HepG2 (cell line): ENCODE measurements around the gene MAGEL2. TPM values are rescaled to one million over a fixed set of nuclear protein-coding genes. Genes with fewer than 3 reads are reported as not detected.

Experiments
- E2F1 ChIP-seq: sonication (generic); formaldehyde crosslinking; IDR thresholded peaks from 2 replicates; pipeline ENCODE4 v1.5.0; 2020; ENCODE audit warnings: missing genetic modification reagents
- FOXA1 ChIP-seq, 2 experiments: fragments of 450-650 bp in 1 of 2; sonication (generic) in 1 of 2; formaldehyde crosslinking in 1 of 2; IDR thresholded peaks; 2 replicates each; pipeline versions ENCODE4 v1.4.0 to v1.6.1; 2016 to 2020; ENCODE audit warnings: missing genetic modification reagents in 1 of 2
- GABPB1 ChIP-seq: IDR thresholded peaks from 2 replicates; pipeline ENCODE4 v1.6.1; 2016; ENCODE audit warnings: mild to moderate bottlenecking, missing genetic modification reagents, moderate library complexity, missing compliant biosample characterization
- HDAC2 ChIP-seq: sonication (generic); formaldehyde crosslinking; IDR thresholded peaks from 2 replicates; pipeline ENCODE4 v1.4.0; 2020; ENCODE audit warnings: missing genetic modification reagents
- KDM2A ChIP-seq: sonication (generic); formaldehyde crosslinking; IDR thresholded peaks from 2 replicates; pipeline ENCODE4 v1.4.0; 2020; ENCODE audit warnings: low read depth, missing genetic modification reagents, borderline replicate concordance
- KDM4B ChIP-seq: sonication (generic); formaldehyde crosslinking; IDR thresholded peaks from 2 replicates; pipeline ENCODE4 v1.4.0; 2020; ENCODE audit warnings: missing genetic modification reagents
- MEF2D ChIP-seq: sonication (generic); formaldehyde crosslinking; IDR thresholded peaks from 2 replicates; pipeline ENCODE4 v1.5.1; 2020; ENCODE audit warnings: mild to moderate bottlenecking, missing genetic modification reagents
- RELA ChIP-seq: sonication (generic); formaldehyde crosslinking; IDR thresholded peaks from 2 replicates; pipeline ENCODE4 v1.4.0; 2020; ENCODE audit warnings: missing genetic modification reagents
- REPIN1 ChIP-seq: sonication (generic); formaldehyde crosslinking; IDR thresholded peaks from 2 replicates; pipeline ENCODE4 v1.8.0; 2022; ENCODE audit warnings: missing genetic modification reagents, low read depth, mild to moderate bottlenecking, borderline replicate concordance
- SALL1 ChIP-seq: sonication (generic); formaldehyde crosslinking; IDR thresholded peaks from 2 replicates; pipeline ENCODE4 v1.8.0; 2022; ENCODE audit warnings: mild to moderate bottlenecking, missing genetic modification reagents
- SKI ChIP-seq: fragments of 450-650 bp; IDR thresholded peaks from one replicate; pipeline ENCODE4 v1.6.1; 2018; ENCODE audit warnings: mild to moderate bottlenecking; ENCODE audit not compliant: partially characterized antibody
- SPEN ChIP-seq: sonication (generic); formaldehyde crosslinking; IDR thresholded peaks from 2 replicates; pipeline ENCODE4 v1.5.1; 2020; ENCODE audit warnings: low read depth, mild to moderate bottlenecking, missing genetic modification reagents
- TAF15 ChIP-seq: fragments of 200-400 bp; formaldehyde crosslinking; IDR thresholded peaks from one replicate; pipeline ENCODE4 v1.6.1; 2018; ENCODE audit warnings: mild to moderate bottlenecking, low read depth, low read length; ENCODE audit not compliant: poor library complexity, severe bottlenecking
- TBX2 ChIP-seq: sonication (generic); formaldehyde crosslinking; IDR thresholded peaks from 2 replicates; pipeline ENCODE4 v1.5.0; 2020; ENCODE audit warnings: missing genetic modification reagents, mild to moderate bottlenecking, borderline replicate concordance
- TBX3 ChIP-seq: fragments of 450-650 bp; IDR thresholded peaks from 2 replicates; pipeline ENCODE4 v1.6.1; 2017; ENCODE audit warnings: antibody characterized with exemption, mild to moderate bottlenecking, inconsistent platforms, borderline replicate concordance
- TFE3 ChIP-seq: IDR thresholded peaks from 2 replicates; pipeline ENCODE4 v1.6.1; 2016
- ZBTB25 ChIP-seq: IDR thresholded peaks from 2 replicates; pipeline ENCODE4 v1.6.1; 2018; ENCODE audit warnings: missing genetic modification reagents
- ZFY ChIP-seq: sonication (generic); formaldehyde crosslinking; IDR thresholded peaks from 2 replicates; pipeline ENCODE4 v1.4.0; 2020; ENCODE audit warnings: missing genetic modification reagents
- ZNF513 ChIP-seq: sonication (generic); formaldehyde crosslinking; conservative IDR thresholded peaks from 2 replicates; pipeline ENCODE4 v1.5.0; 2020; ENCODE audit warnings: missing genetic modification reagents
- ZNF614 ChIP-seq: IDR thresholded peaks from 2 replicates; pipeline ENCODE4 v1.6.1; 2018; ENCODE audit warnings: missing biosample characterization, missing genetic modification reagents, inconsistent platforms, borderline replicate concordance
- ZNF772 ChIP-seq: sonication (generic); formaldehyde crosslinking; IDR thresholded peaks from 2 replicates; pipeline ENCODE4 v1.5.0; 2020; ENCODE audit warnings: mild to moderate bottlenecking, missing genetic modification reagents
- ZSCAN9 ChIP-seq: IDR thresholded peaks from 2 replicates; pipeline ENCODE4 v1.6.1; 2016; ENCODE audit warnings: borderline replicate concordance
- polyA plus RNA-seq, 8 experiments: library from polyadenylated mRNA; depleted of rRNA in 3 of 8; stranded (reverse) in 7 of 8; unstranded in 1 of 8; fragments of >200 nt; fragmentation: Illumina TruSeq in 4 of 8; extraction: Trizol in 4 of 8; gene quantifications; 2 replicates each; pipeline versions ENCODE4 v1.2.1 to v1.2.3, GENCODE V29; 2011 to 2016; ENCODE audit warnings: low read depth in 4 of 8, missing spikeins in 1 of 8, mixed read lengths in 1 of 8; ENCODE audit not compliant: insufficient read depth in 1 of 8
- total RNA-seq, 5 experiments: library from RNA; depleted of rRNA; stranded (reverse); fragments of >200 nt; fragmentation: Illumina TruSeq; extraction: Trizol; gene quantifications; 2 replicates each; pipeline ENCODE4 v1.2.3, GENCODE V29; 2016; ENCODE audit warnings: low read depth in 1 of 5

MAGEL2 gene
- total and polyA plus RNA-seq, 2 of the 13 experiments (the other 11 are each of a cell fraction or from before 2014, with no cell fraction given) = not detected

GRCh38 chr15:23690450-23690852 lies 42.8 kb upstream of the MAGEL2 start (continued):
- TF ChIP-seq TFE3 (CRISPR knock-in tag) = peak; percentile 98
- TF ChIP-seq ZNF513 (CRISPR knock-in tag) = no peak
- 0 out of 2 replicates have a peak, but pooled peaks have one; percentile 27 for TF ChIP-seq REPIN1 (CRISPR knock-in tag)
- peak; percentile 78; the same call in 1 of the 2 replicates for TF ChIP-seq RELA
- TF ChIP-seq E2F1 (CRISPR knock-in tag) = no peak
- TF ChIP-seq TAF15 = no peak
- peak; percentile 82 for TF ChIP-seq SALL1 (CRISPR knock-in tag)
- TF ChIP-seq KDM4B (CRISPR knock-in tag) = 0 out of 2 replicates have a peak, but pooled peaks have one; percentile 62
- 0 out of 2 replicates have a peak, but pooled peaks have one; percentile 34 for TF ChIP-seq ZNF614
- TF ChIP-seq SPEN (CRISPR knock-in tag) = 0 out of 2 replicates have a peak, but pooled peaks have one; percentile 26
- TF ChIP-seq ZNF772 = 0 out of 2 replicates have a peak, but pooled peaks have one; percentile 28
- no peak for TF ChIP-seq KDM2A (CRISPR knock-in tag)
- peak; percentile 58; the same call in 1 of the 2 replicates for TF ChIP-seq ZBTB25 (CRISPR knock-in tag)
- TF ChIP-seq HDAC2 (CRISPR knock-in tag) = peak; percentile 80
- 0 out of 2 replicates have a peak, but pooled peaks have one; percentile 58 for TF ChIP-seq MEF2D
- peak; percentile 31 for TF ChIP-seq SKI
- TF ChIP-seq FOXA1 (IDR thresholded peaks at IDR 0.05) = no peak
- peak; percentile 81 for TF ChIP-seq FOXA1 (CRISPR knock-in tag; IDR thresholded peaks at IDR 0.05)
- TF ChIP-seq TBX3 = no peak
- TF ChIP-seq ZFY (CRISPR knock-in tag) = peak; percentile 41; the same call in 1 of the 2 replicates
- peak; percentile 89 for TF ChIP-seq TBX2 (CRISPR knock-in tag)
- peak; percentile 51 for TF ChIP-seq GABPB1 (CRISPR knock-in tag)
- TF ChIP-seq ZSCAN9 (CRISPR knock-in tag) = 0 out of 2 replicates have a peak, but pooled peaks have one; percentile 69
